GM19035 (cell line): ENCODE results near the gene KLHL7.
"Not testable (repeated sequence)": the region's sequence is repeated elsewhere in the genome, so short reads cannot be mapped to it uniquely, and the experiment has no call there.

Experiments
- ATAC-seq: cut with Tn5 transposase; IDR thresholded peaks from one replicate; pipeline ENCODE4 v1.9.1; 2021; ENCODE audit not compliant: unreplicated experiment

Gene KLHL7

DNA sequence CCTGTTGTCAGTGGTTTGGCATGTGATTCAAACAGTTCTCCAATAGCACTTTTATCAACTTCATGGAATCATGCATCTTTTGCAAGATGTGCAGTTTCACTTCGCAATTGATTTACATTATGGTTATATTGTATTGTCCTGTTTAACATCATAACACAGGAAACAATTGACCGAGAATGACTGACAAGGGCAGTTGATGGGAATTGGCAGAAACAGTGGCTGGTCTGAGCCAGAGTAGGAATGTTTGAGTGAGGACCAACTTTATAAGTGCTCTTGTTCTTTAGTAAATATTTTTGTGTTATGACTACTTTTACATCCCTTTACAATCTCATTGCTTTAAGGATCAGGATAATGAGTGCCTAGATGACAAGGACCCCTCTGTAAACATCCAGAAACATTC, 2.2 kb downstream of the KLHL7 start:
- no peak for ATAC-seq

DNA sequence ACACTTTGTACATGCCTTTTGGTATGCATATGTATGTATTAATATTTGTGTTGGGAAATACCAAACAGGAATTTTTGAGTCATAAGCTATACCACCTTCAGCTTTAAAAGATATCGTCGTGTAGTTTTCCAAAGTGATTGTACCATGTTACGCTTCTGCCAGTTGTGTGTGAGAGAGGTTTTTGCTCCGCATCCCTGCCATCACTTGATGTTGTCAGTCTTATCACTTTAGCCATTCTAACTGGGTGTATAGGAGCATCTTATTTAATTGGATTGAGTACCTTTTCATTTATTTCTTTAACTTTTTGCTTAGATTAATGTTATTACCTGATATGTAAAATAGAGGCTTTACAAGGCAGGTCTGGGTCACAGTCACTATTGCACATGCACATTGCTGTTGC, 3.4 kb downstream of the KLHL7 start:
- ATAC-seq: no peak

DNA sequence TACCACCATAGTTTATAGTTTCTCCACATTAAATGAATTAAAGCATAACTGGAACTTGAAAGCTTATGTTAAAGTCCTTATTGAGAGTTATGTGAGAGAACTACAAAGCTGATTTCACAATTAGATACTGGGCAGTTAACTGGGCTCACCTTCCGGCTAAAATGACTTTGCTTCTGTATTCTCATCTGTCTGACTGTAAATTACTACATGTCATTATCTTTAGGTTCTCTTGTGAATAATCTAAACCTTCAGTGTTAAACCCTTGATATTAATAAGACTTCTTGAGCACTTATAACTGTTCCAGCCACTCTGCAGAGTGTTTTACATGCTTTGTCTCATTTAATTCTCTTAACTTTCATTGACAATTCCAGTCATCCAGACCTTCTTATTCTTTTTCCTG, 3.9 kb downstream of the KLHL7 start:
- no peak for ATAC-seq

DNA sequence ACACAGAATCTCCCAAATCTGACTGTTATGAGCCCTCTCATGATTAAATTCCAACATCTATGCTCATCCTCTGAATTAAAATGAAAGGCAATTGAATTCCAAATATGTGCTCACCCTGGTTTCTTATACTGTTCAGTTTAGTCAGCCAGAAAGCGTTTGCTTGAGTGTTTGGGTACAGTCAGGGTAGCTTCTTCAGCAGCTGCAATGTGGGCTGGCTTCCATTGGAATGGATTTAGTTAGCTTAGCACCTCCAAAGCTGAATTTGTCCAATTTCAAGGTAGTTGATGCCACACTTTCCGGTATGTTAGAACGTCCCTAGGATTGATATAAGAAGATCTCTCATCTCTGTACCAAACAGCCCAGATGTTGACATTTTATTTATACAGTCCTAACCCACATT, 9.3 kb downstream of the KLHL7 start:
- no peak for ATAC-seq

DNA sequence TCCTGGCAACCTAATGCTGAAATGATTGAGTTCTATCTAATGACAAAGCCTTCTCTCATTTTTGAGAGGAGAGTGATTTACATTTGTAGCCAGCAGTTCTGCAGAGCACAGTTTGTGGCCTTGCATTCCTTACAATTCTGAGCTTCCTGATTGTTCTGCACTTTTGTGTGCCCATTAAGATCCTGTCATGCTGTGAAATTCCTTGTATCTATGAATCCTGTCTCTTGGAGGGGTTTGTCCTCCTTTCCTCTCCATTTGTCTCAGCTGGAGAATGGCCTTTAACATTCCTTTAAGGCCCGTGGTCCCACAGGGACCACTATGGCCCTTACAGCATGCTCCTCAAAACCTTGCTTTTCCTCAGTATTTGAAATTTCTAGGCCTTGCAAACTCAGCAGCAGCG, 10.4 kb downstream of the KLHL7 start:
- ATAC-seq: no peak

DNA sequence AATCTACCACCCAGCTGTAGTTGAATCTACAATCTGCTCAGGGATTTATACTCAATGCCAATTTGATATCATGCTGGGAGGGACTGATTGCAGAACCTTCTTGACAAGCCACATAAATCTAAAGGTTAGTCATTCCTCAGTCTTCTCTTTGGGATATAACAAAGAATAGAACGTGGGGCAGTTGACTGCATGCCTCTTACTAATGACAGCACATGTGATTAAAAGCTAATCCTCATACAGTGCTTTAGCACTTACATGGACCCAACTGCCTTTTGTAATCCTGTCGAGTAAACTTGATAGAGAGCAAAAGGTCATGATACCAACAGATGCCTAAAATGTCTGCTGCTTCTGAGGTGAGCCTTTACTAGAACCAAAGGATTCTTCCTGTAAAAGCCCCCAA, 12.3 kb downstream of the KLHL7 start:
- ATAC-seq: no peak

DNA sequence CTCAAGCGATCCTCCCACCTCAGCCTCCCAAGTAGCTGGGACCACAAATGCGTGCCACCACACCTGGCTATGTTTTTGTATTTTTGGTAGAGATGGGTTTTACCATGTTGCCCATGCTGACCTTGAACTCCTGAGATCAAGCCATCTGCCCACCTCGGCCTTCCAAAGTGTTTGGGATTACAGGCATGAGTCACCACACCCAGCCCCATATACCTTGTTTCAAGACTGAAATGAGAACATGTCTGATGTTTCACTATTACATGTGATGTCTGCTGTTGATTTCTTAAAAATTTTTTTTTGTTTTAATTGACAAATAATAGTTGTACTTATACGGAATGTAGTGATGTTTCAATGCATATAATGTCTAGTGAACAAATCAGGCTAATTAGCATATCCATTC, 14.5 kb downstream of the KLHL7 start:
- ATAC-seq: no peak

DNA sequence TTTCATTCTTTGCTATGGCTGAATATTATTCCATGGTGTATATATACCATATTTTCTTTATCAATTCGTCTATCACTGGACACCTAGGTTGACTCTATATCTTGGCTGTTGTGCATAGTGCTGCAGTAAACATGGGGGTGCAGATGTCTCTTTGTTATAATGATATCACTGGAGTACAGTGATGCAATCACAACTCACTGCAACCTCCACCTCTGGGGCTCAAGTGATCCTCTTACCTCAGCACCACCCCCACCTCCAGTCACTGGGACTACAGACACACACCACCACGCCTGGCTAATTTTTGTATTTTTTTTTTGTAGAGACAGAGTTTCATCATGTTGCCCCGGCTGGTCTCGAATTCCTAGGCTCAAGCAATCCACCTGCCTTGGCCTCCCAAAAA, 15.6 kb downstream of the KLHL7 start:
- no peak for ATAC-seq

DNA sequence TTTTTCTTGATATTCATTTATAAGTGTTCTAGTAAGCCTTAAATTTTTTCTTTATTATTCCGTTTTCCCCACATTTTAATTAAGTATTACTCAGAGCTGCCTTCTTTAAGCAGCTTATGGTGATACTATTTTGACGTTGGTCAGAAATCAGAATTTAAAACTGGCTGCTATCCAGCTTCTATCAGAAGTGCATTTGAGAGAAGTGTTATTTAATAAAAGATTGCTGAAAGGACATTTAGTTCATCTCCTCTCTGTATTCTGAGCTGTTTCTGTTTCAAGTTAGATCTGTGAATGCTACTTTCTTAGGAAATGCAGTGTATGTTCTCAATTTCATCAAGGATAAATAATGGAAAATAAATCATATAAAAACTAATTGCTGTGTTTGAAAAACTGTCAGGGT, 17.4 kb downstream of the KLHL7 start:
- ATAC-seq: no peak

DNA sequence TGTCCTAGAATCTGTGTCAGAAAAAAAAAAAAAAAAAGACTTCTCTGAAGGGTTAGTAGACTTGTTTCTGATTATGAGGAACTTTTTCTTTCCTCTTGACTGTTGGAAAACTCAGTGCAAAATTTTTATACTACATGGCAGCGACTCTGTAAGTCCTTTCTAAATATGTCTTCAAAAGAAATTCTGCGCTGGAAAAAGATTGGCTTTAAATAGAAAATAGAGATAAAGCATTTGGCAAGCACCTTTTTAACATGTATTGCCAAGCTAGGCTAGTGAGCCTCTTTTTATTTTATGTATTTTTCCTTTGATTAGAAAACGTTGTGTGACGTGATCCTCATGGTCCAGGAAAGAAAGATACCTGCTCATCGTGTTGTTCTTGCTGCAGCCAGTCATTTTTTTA, 17.9 kb downstream of the KLHL7 start:
- ATAC-seq: no peak

DNA sequence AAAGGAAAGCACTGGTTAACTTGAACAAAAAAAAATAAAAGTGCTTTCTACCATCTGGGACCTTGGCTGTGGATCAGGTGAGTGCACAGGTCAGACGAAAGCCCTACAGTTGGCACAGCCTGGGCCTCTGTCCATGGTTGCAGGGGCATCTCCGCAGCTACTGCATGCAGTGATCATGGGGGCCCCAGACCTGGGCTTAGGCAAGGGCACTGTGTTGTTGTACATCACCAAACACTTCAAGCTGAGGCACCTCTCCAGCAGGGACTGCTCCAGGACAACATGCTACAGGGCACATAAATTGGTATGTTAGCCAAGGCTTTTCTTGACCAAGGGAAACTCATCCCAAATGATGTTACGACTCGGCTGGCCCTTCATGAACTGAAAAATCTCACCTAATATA, 23.5 kb downstream of the KLHL7 start:
- ATAC-seq: no peak

DNA sequence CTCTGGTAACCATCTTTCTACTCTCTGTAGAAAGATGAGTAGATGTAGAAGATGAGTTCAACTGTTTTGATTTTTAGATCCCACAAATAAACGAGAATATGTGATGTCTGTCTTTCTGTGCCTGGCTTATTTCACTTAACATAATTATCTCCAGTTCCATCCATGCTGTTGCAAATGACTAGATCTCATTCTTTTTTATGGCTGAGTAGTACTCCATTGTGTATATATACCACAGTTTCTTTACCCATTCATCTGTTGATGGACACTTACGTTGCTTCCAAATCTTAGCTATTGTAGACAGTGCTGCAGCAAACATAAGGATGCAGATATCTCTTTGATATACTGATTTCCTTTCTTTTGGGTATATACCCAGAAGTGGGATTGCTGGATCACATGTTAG, 26.2 kb downstream of the KLHL7 start:
- ATAC-seq: not testable (repeated sequence)

DNA sequence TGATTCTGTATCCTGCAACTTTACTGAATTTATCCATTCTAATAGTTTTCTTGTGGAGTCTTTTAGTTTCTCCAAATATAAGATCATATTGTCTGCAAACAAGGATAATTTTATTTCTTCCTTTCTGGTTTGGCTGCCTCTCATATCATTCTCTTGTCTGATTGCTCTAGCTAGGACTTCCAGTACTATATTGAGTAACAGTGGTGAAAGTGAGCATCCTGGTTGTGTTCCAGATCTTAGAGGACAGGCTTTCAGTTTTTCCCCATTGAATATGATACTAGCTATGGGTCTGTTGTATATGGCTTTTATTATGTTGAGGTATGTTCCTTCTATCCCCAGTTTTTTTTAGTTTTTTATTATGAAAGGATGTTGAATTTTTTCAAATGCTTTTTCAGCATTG, 28.2 kb downstream of the KLHL7 start:
- ATAC-seq: no peak

DNA sequence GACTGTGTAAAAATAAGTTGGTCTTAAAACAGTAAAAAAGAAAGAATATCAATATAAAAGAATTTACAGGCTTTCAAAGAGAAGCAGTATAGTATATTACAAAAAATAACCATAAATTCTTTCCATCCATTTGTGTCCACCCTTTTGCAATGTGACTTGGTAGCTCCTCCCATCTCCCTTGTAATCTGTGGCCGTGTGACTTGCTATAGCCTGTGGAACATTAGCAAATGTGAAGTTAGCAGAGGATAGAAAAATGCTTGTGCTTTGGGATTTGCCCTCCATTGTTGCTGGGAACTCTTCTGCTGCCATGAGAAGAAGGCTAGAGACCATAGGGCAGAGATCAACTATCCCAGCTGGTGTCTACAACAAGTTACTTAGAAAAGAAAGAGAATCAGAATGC, 30.2 kb downstream of the KLHL7 start:
- ATAC-seq: no peak

DNA sequence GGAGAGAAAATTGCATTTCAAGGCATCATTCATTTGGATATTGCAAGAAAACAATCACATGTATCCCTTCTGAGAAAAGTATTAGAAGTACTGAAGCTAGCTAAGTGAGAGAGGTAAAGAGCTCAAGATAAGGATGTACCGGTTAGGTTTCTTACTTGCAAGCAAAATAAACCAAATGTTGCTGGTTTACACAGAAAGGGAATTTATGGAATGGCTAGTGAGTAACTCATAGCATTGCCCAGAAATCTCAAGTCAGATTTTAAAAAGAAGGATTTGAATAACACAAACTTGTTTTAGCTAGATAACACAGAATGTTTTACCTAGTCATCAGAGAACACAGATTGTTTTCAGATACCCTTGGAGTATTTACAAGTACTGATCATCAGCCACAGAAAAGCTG, 30.6 kb downstream of the KLHL7 start:
- ATAC-seq: no peak

DNA sequence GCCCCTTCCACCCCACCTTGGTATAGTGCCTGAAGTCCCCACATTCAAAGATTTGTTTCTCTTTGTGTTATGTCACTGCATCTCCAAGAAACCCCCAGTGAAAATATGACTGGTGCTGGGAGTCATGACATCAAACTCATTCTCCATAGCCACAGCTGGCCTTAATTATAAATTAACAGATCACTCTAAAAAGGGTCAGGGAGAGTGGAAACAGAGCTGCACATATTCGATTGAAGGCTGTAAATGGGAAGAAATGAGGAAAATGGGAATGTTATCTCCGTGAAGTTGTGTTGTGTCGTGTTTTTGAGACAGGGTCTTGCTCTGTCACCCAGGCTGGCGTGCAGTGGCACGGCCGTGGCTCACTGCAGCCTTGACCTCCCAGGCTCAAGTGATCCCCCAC, 52.1 kb downstream of the KLHL7 start:
- ATAC-seq: no peak

DNA sequence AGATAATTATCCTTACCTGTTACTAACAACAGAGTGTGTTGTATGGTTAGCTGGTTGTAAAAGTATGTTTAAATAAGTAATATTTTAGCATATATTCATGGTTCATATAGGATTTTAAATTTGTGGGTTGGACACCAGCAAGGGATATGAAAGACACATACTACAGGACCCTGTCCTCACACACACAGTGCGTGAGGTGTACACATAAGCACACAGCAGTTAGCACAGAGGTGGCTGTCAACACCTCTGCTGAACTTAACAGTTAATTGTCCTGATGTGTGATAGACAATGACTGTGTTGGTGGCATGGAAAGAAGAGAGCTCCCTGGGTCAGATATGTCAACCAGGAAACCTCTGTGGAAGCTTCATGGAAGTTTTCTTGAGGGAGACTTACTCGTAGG, 53.0 kb downstream of the KLHL7 start:
- ATAC-seq: no peak

DNA sequence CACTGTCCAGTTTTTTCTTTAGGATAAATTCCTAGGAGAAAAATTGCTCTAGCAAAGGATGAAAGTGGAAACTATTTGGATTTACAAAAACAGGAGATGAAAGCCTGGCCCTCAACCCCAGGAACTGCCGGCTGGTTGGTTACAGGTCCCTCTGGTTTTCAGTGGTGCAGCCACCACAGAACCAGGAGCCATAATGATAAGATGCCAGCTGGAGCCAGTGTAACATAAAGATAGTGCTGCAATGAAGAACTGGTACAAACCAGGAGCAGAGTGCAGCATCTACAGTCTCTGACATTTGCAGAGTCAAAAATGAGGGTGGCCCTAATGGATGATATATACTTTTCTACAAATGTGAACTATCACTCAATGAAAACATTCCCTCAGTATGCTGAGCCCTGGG, 55.9 kb downstream of the KLHL7 start:
- ATAC-seq: no peak

DNA sequence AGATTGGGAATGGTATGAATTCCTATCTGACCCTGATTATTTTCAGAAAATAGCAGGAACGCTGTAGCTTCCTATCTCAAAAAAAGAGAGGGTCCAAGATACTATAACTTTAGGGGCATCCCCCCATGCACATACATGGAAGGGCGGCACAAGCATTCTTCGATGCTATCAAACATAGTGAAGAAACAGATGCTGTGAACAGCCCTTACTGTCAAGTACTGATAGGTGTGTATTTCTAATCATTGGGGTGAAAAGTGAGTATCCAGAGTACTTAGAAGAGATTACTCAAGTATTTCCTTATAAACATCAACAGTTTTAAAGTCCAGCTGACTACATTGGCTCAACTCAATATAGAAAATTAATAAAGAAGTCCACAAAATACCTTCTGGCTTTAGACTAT, 59.3 kb downstream of the KLHL7 start:
- ATAC-seq: no peak

DNA sequence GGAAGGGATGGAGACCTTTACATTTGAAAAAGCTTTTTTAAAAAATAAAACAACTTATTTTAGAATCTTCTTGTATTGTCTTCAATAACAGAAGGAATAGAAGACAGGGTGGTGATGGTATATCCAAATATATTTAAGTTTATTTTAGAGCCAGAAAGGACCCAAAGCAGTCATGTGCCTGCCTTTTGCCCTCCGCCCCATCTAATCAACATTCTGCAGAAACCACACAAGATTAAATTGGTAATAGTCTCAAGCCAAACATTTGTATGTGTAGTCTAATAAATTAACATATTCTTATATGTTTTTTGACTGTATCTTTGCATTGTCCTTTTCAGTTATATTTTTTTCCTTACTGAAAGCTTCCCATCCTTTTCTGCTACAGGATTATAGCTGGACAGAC, 59.7 kb downstream of the KLHL7 start:
- ATAC-seq: no peak

DNA sequence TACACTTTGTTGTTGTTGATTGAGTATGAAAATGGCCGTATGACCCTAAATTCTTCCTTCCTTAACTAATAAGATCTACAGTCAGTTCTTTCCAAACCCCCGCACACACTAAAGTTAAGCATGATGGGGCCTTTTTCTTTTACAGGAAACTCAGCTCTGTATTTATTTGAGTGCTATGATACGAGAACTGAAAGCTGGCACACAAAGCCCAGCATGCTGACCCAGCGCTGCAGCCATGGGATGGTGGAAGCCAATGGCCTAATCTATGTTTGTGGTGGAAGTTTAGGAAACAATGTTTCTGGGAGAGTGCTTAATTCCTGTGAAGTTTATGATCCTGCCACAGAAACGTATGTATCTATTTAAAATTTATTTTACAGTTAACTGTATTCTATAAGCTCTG, 62.1 kb downstream of the KLHL7 start:
- ATAC-seq: no peak

DNA sequence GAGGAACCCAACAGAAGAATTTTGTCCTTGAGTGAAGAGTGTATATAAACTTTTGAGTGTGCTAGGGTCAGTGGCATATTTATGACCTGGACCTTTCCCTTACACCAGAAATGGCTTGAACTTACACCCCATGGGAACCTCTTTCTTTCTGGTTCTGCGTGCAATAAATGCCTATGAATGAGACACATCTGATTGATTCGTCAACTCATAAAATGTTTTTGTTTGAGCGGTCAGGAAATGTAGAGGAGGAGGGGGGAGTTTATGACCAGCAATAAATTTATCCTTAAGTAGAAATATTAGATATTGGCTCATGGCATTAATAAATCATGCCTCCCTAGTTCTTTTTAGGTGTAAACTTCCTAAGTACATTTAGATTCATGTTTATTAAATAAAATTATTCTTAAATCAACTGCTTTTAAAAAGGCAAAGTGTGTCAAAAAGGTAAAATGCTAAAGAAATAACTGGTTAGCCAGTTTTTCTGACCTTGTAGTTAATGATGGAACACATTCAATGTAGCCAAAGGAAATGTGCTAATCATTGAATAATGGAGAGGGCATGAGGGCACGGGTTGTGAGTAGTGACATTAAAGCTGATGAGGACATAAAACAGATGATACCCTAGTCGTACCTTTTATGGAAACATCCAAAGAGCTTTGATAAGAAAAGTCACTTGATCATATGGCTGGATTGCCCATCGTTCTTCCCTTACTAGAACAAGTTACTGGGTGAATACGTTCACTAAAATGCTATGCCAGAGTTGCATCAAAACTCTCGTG, 62.7 kb downstream of the KLHL7 start:
- ATAC-seq: no peak

DNA sequence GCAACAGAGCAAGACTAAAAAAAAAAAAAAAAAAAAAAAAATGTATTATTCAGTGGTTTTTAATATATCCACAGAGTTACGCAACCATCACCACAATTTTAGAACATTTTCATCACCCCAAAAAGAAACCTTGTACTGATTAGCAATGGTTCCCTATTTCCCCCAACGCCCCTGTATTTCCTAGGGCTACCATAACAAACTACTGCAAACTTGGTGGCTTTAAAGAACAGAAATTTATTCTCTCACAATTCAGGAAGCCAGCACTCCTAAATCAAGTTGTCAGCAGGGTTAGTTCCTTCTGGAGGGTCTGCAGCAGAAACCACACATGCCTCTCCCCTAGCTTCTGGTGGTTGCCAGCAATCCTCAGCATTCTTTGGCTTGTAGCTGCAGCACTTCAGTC, 70.4 kb downstream of the KLHL7 start:
- ATAC-seq: no peak
